Rectal smooth muscle tissue (tissue), 1 donor: ENCODE results near the gene KRTAP12-1.

Experiments
- H3K27ac ChIP-seq: one replicate; pipeline ENCODE4 v1.7.0; 2013; ENCODE audit warnings: low read depth, low read length, inconsistent platforms
- H3K27me3 ChIP-seq: one replicate; pipeline ENCODE4 v1.7.0; 2013; ENCODE audit warnings: low read length; ENCODE audit not compliant: control insufficient read depth, insufficient read depth
- H3K36me3 ChIP-seq: one replicate; pipeline ENCODE4 v1.7.0; 2013; ENCODE audit warnings: low read length; ENCODE audit not compliant: control insufficient read depth, insufficient read depth
- H3K4me1 ChIP-seq: one replicate; pipeline ENCODE4 v1.7.0; 2013; ENCODE audit warnings: low read length; ENCODE audit not compliant: control insufficient read depth, insufficient read depth
- H3K4me3 ChIP-seq: one replicate; pipeline ENCODE4 v1.7.0; 2013; ENCODE audit warnings: low read length
- H3K9ac ChIP-seq: one replicate; pipeline ENCODE4 v1.7.0; 2013; ENCODE audit warnings: low read length

Gene KRTAP12-1

DNA sequence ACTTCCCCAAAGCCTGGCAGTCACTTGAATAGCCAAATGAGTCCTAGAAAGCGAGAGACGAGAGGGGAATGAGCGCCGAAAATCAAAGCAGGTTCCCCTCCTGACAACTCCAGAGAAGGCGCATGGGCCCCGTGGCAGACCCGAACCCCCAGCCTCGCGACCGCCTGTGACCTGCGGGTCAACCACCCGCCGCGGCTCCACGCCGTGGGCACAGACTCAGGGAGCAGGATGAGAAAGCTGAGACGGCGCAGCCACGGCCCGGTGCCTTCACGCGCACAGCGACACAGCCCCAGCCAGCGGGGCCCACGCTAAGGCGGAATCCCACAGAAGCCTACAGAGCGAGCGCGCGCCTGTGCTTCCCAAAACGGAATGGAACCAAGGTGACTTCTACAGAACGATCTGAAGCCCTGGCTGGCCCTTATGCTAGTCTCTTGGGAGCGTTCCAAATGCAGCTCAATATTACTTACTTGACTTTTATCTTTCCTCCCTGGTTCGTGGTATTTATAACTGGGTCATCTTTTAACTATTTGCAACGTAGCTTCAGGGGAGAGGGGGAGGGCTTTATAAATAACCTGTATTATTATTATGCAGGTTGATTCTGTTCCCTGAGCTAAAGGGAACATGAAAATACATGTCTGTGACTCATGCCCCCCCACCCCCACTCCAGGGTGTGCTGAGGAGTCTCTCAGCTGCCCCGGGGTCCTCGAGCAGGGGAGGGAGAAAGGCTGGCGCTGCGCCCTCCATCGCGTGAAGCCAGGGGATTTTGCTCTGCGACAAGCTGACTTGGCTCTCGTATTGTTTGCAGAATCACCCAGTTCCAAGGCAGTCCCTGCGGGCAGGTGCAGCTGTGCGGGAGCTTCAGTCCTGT lies 27.7 kb upstream of the KRTAP12-1 start:
- Histone ChIP-seq H3K4me3 (no peak overlapping the region), H3K4me1 (no peaks in the 10 kb centered on the region), H3K27me3 (peaks cover 56% of the 10 kb centered on the region), H3K27ac (no peak overlapping the region), H3K36me3 (no peaks in the 10 kb centered on the region), H3K9ac (no peak overlapping the region)

DNA sequence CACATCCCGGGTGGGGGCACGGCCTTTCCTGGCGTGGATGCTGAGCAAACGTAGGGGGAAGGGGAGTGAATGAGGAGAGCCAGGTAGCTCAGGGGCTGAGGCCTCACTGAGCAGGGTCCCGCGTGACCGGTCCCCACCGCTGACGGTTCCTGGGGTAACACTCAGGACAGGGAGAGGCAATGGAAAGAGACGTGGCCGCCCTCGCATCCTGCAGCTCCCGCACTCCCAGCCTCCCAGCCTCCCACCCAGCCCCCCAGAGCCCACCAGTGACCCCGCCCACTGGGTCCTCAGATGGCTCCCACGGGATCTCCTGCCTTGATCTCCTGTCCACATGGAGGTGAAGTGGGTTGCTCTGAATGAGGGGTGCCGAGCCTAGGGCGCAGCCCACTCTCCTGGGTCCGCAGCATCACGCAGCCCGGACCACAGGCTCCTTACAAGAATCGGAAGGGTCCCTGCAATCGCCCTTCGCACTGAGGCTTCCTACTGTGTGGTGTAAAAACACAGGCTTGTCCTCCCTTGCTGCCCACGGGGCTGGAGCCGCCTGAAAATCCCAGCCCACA lies 27.0 kb upstream of the KRTAP12-1 start:
- Histone ChIP-seq H3K36me3 (no peaks in the 10 kb centered on the region), H3K27ac (no peak overlapping the region), H3K4me3 (no peak overlapping the region), H3K27me3 (peaks cover 61% of the 10 kb centered on the region), H3K4me1 (no peaks in the 10 kb centered on the region), H3K9ac (no peak overlapping the region)

DNA sequence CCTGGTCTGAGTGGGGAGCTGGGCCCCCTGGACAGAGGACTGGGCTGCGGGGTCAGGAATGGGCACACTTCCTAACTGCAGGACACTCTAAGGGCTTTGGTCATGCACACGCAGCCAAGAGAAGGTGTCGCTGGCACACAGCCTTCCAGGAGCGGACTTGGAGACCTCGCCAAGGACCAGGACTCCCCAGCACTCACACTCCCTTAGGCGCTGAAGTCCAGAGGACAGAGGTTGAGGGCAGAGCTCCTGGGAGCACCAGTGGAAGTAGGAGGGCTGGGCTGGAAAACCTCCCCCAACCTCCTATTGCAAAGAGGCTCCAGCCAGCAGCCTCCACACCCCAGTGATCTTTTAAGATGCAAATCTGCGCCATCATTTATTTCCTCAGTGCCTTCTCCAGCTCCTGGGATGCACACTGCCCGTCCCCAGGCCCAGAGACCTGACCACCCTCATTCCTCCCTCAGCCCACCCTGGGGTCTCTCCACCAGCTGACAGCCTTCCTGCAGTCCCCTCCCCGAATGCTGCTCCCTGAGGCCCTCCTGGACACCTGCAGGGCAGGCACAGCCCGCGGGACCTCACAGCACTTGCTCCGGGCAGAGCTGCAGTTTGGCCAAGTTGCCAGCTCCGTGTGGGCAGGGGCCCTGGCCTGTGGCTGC lies 26.4 kb upstream of the KRTAP12-1 start:
- Histone ChIP-seq H3K9ac (no peak overlapping the region), H3K27ac (no peak overlapping the region), H3K4me1 (no peaks in the 10 kb centered on the region), H3K27me3 (peaks cover 63% of the 10 kb centered on the region), H3K36me3 (no peaks in the 10 kb centered on the region), H3K4me3 (no peak overlapping the region)

DNA sequence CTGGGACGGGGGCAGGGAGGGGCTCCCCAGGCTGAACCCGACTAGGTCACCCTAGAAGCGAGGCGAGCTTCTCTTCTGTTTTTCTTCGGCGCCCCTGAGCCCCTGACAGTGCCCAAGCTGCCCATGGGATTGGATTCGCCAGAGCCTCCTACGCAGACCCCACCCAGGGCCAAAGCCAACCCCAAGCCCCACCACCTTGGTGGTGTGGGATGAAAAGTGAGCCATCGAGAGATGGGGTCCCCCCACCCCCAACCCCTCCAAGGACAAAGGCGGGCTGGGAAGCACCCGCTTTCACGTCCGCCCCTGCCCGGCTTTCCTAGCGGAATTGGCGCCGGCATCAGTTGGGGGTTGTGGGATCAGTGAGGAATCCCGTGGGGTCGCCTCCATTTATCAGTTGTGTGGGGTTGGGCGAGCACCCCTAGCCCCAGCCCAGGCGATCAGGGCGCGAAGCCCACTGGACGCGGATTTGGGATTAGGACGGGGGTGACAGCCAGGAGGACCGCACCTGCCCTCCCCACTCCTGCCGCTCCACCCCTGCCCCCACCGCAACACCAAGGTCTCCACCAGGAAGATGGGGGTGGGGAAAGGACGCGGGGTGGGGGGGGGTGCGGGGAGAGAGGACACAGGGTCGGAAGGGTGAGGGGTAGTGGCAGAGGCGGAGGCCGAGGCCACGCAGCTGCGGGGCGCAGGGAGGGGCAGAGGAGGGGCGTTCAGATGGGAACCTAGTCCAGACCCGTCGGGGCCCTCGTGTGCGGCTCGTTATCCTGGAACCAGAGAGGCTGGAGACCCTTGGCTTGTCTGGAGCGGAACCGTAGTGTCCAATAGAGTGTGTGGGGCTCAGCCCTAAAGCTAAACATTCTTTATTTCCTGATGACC lies 25.0 kb upstream of the KRTAP12-1 start:
- H3K4me3 ChIP-seq = no peak overlapping the region
- peaks cover 63% of the 10 kb centered on the region for H3K27me3 ChIP-seq
- H3K27ac ChIP-seq = no peak overlapping the region
- no peaks in the 10 kb centered on the region for H3K4me1 ChIP-seq
- H3K36me3 ChIP-seq = no peaks in the 10 kb centered on the region
- no peak overlapping the region for H3K9ac ChIP-seq

DNA sequence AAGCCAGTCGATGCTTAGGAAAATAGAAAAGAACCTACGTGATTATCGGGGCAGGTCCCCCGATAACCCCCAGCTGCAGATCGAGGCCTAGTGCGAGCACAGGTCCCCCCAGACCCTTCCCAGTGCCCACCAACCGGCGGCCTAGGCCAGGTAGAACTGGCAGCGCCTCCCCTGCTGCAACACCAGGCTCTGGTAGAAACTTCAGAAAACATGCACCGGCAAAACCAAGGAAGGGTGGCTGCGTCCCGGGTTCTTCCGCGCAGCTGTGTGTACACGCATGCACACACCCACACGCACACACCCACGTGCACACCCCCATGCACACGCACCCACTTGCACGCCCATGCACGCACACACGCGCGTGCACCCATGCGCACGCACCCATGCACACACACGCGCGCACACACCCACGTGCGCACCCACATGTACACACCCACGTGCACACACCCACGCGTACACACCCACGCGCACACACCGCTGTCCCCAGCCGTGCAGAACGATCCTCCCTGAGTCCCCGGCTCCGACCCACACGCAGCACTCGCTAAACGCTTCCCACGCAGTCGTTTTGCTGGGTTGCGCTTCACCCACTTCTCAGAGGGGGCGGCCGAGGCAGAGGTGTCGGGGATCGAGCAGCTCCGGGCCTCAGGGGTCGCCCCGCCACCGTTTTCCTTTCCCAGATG lies 24.2 kb upstream of the KRTAP12-1 start:
- Histone ChIP-seq H3K4me3 (no peak overlapping the region), H3K9ac (no peak overlapping the region), H3K27ac (no peak overlapping the region), H3K36me3 (no peaks in the 10 kb centered on the region), H3K27me3 (peaks cover 56% of the 10 kb centered on the region), H3K4me1 (no peaks in the 10 kb centered on the region)

DNA sequence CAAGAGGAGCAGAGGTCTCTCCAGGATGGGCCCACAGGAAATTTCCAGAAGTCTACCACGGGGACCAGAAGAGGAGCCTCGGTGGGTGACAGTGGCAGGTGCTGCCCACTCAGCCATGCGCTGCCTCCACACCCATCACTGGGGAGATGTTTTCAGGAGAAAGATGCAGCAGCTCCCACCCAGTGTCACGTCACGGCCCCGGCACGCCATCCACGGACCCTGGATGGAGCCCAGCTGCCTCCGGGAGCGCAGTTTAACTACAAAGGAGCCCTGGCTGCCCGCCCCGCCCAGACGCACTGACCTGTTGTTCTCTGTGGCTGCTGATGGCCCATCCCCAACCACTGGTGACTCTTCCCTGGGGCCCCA lies 22.7 kb upstream of the KRTAP12-1 start:
- Histone ChIP-seq H3K4me3 (no peak overlapping the region), H3K4me1 (no peaks in the 10 kb centered on the region), H3K27ac (no peak overlapping the region), H3K9ac (no peak overlapping the region), H3K36me3 (no peaks in the 10 kb centered on the region), H3K27me3 (peaks cover 42% of the 10 kb centered on the region)

DNA sequence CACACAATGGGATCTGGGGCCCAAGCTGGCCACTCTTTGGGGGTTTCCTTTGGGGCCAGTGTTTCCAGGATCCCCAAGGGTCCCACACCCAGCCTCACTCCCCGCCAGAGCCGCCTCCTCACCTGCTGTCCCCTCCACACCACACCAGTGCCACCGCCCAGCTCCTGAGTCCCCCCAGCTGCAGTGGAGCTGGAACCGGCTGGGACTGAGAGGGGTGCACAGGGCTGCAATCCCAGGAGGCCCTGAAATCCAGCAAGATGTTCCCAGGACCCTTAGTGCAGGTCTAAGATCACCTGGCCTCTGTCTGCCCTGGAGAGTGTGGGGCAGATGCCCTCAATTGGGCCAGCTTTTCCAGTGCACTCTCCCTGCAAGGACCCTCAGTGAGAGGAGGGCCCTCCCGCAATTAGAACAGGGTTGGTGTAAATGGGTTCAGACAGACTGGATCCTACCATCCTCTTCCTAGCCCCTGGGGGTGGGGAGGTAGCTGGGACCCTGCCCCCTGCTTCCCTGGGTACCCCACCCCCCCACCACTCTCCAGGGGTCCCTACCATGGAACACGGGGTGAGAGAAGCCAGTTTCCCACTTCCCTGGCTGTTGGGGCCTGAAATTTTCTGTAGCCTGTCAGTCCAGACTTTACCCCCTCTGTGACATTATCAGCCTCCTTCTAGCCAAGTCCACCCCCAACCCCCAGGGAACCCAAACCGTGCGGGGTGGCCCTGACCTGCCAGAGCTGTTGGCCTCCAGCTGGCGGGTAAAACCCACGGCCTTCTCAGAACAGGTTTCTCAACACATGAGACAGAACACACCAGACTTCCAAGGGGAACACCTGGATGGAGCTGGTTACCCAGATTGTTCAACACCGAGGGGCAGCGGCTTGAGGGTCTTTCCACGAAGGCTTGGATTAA lies 22.0 kb upstream of the KRTAP12-1 start:
- Histone ChIP-seq H3K4me1 (no peaks in the 10 kb centered on the region), H3K27me3 (peaks cover 41% of the 10 kb centered on the region), H3K36me3 (no peaks in the 10 kb centered on the region), H3K9ac (no peak overlapping the region), H3K27ac (no peak overlapping the region), H3K4me3 (no peak overlapping the region)

DNA sequence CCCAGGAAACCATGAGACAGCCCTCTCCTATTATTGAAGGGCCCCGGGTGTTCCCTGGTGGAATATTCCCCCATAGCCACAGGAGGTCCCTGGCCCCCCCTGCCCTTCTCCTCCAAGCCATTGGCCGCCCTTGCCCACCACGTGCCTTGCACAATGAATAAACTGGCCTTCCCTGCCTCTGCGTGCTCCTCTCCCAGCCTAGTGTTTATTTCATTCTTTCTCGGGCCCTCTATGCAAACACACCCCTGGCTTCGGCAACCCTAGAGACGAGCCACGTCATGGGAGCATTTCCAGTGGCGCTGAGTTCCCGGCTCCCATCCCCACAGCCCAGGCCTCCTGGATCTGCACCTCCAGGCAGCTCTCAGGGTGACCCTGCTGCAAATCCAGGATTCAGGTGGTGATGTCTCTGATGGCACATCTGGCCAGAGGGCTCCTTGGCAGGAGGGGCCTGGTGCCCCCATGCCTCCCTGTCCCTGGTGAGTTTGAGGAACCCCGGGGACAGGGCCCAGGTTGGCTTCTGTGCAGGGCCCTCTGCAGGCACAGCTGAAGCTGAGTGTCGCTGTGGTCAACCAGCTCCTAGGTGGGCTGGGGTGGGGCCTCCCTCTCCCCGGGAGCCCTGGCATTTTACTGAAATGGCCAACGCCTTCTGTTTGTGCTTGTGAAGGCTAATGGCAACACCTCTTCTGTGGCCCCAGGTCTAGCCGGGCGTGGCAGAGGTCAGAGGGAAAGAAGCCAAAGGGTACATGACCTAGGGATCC lies 21.2 kb upstream of the KRTAP12-1 start:
- Histone ChIP-seq H3K4me1 (no peaks in the 10 kb centered on the region), H3K27ac (no peak overlapping the region)

DNA sequence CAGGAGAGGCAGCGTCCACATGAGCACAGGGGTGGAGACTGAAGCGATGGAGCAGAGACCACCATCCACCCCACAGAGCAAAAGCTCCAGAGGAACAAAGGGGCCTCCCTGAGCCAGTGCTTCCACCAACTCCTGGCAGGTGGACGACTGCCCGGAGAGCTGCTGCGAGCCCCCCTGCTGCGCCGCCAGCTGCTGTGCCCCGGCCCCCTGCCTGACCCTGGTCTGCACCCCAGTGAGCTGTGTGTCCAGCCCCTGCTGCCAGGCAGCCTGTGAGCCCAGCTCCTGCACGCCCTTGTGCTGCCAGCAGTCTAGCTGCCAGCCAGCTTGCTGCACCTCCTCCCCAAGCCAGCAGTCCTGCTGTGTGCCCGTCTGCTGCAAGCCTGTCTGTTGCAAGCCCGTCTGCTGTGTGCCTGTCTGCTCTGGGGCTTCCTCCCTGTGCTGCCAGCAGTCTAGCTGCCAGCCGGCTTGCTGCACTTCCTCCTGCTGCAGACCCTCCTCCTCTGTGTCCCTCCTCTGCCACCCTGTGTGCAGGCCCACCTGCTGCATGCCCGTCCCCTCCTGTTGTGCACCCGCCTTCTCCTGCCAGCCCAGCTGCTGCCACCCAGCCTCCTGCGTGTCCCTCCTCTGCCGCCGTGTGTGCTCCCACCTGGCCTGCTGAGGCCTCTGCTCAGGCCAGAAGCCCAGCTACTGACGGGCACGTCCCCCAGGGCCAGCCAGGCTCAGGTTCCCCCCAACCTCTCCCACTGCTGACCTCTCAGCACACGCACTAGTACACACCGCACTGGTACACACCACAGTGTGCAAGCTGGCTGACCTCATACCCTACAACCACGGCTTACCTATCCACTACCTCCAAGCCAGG lies 20.4 kb upstream of the KRTAP12-1 start:
- H3K9ac ChIP-seq = no peak overlapping the region
- H3K36me3 ChIP-seq = no peaks in the 10 kb centered on the region
- peaks cover 36% of the 10 kb centered on the region for H3K27me3 ChIP-seq
- H3K4me1 ChIP-seq = no peaks in the 10 kb centered on the region
- H3K27ac ChIP-seq = no peak overlapping the region
- H3K4me3 ChIP-seq = no peak overlapping the region

More for the DNA sequence above, 21.2 kb upstream of the KRTAP12-1 start:
- Histone ChIP-seq H3K27me3 (peaks cover 35% of the 10 kb centered on the region), H3K36me3 (no peaks in the 10 kb centered on the region), H3K4me3 (no peak overlapping the region), H3K9ac (no peak overlapping the region)

DNA sequence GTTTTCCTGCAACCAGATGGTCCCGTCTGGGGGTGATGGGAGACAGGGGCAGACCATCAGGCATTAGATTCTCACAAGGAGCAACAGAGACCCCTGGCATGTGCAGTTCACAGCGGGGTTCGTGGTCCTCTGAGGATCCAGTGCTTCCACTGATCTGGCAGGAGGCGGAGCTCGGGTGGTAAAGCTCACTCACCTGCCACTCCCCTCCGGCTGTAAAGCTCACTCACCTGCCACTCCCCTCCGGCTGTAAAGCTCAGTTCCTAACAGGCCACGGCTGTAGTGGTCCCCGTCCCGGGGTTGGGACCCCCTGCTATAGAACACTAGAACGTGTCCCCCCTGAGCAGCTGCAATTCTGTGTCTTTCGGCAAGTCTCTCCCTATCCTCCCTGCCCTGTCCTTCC lies 19.6 kb upstream of the KRTAP12-1 start:
- peaks cover 41% of the 10 kb centered on the region for H3K27me3 ChIP-seq
- H3K4me1 ChIP-seq = no peaks in the 10 kb centered on the region
- no peak overlapping the region for H3K4me3 ChIP-seq
- no peak overlapping the region for H3K9ac ChIP-seq
- H3K27ac ChIP-seq = no peak overlapping the region
- H3K36me3 ChIP-seq = no peaks in the 10 kb centered on the region
